Stimulated activated naive CD4-positive, alpha-beta T cell treated with Interleukin-2 at 50 U/mL for 16 hours (primary cell): Measurements from ENCODE around the gene AGO1.
"Not testable (repeated sequence)": the region's sequence is repeated elsewhere in the genome, so short reads cannot be mapped to it uniquely, and the experiment has no call there.

Experiments
- DNase-seq: peaks from one replicate; lab custom pipeline; 2025; lab: John Stamatoyannopoulos, UW

Gene AGO1

GRCh38 chr1:35869245-35869950, 13.6 kb upstream of the AGO1 start:
- not testable (repeated sequence) for DNase-seq

GRCh38 chr1:35870651-35871309, 12.2 kb upstream of the AGO1 start:
- no peak for DNase-seq

- DNase-seq = no peak
These were observed 9.7 kb upstream of the AGO1 start for GRCh38 chr1:35873243-35873750.

- DNase-seq = not testable (repeated sequence)
These were observed 8.9 kb upstream of the AGO1 start for GRCh38 chr1:35874115-35874514.

- no peak for DNase-seq
These were observed 6.0 kb upstream of the AGO1 start for GRCh38 chr1:35876988-35877387.

GRCh38 chr1:35881850-35882273, 1.1 kb upstream of the AGO1 start:
- no peak for DNase-seq

GRCh38 chr1:35882586-35882944, 444 bp upstream of the AGO1 start:
- no peak for DNase-seq

GRCh38 chr1:35883635-35884101, 659 bp downstream of the AGO1 start:
- peak; percentile 54 for DNase-seq

- no peak for DNase-seq
These were observed 1.9 kb downstream of the AGO1 start for GRCh38 chr1:35884934-35885333.

- DNase-seq = no peak
These were observed 3.1 kb downstream of the AGO1 start for GRCh38 chr1:35885961-35886558.

- no peak for DNase-seq
These were observed 3.8 kb downstream of the AGO1 start for GRCh38 chr1:35886577-35887431.

GRCh38 chr1:35887508-35887907, 4.5 kb downstream of the AGO1 start:
- no peak for DNase-seq

GRCh38 chr1:35888255-35888654, 5.2 kb downstream of the AGO1 start:
- no peak for DNase-seq

GRCh38 chr1:35888981-35889380, 6.0 kb downstream of the AGO1 start:
- DNase-seq = not testable (repeated sequence)

- DNase-seq = no peak
These were observed 10.3 kb downstream of the AGO1 start for GRCh38 chr1:35893051-35893879.

- DNase-seq = no peak
These were observed 11.2 kb downstream of the AGO1 start for GRCh38 chr1:35894183-35894582.

GRCh38 chr1:35894656-35895055, 11.6 kb downstream of the AGO1 start:
- no peak for DNase-seq

- DNase-seq = no peak
These were observed 16.9 kb downstream of the AGO1 start for GRCh38 chr1:35899941-35900340.

GRCh38 chr1:35901235-35901634, 18.2 kb downstream of the AGO1 start:
- no peak for DNase-seq

- DNase-seq = no peak
These were observed 19.7 kb downstream of the AGO1 start for GRCh38 chr1:35902671-35903070.

- DNase-seq = no peak
These were observed 31.7 kb downstream of the AGO1 start for GRCh38 chr1:35914717-35915116.
